Activated T-helper 9 cell treated with anti-CD3 and anti-CD28 coated beads, Interleukin-2, amount 50 U/mL, for 16 hours (primary cell): ENCODE measurements around the gene GCNT4.

ENCODE experiments used
- DNase-seq: peaks from one replicate; pipeline ENCODE4 v3.0.0-alpha.2; 2020; ENCODE audit warnings: low read depth

GCNT4 gene

DNA sequence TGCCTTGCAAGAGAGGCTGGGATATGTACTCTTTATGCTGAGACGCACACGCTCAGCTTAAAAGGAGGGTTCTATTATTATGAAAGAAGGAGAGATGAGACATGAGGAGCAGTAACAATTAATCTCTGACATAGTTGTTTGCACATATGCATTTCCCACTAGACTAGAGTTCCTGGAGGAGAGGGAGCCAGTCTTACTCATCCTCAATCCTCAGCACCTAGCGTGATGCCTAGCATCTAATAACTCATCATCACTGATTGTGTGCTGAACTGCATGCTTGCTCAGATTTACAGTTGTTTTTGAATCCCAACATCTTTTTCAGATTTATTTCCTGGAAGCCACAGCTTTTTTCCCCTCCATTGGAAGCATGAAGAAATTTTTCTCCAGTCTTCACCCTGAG is 35.5 kb downstream of the GCNT4 start:
- no peak for DNase-seq

DNA sequence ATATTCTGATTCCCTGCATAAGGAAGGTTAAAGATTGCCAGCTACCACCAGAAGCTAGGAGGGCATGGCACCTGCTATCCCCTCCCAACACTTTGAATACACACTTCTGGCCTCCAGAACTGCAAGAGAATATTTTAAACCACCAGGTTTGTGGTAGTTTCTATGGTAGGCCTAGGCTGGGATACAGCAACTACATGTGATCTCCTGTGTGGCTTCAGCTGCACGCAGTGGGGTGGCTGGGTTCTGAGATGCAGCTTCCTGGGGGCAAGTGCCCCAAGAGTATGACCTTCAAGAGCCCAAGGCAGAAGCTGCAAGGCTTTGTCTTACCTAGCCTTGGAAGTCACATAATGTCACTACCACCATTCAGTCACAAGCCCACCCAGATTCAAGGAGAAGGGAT is 39.6 kb downstream of the GCNT4 start:
- DNase-seq, result no peak

GRCh38 chr5:75010838-75011237 is 41.5 kb downstream of the GCNT4 start:
- DNase-seq, result no peak

GRCh38 chr5:75009556-75010345 is 42.6 kb downstream of the GCNT4 start:
- no peak for DNase-seq

DNA sequence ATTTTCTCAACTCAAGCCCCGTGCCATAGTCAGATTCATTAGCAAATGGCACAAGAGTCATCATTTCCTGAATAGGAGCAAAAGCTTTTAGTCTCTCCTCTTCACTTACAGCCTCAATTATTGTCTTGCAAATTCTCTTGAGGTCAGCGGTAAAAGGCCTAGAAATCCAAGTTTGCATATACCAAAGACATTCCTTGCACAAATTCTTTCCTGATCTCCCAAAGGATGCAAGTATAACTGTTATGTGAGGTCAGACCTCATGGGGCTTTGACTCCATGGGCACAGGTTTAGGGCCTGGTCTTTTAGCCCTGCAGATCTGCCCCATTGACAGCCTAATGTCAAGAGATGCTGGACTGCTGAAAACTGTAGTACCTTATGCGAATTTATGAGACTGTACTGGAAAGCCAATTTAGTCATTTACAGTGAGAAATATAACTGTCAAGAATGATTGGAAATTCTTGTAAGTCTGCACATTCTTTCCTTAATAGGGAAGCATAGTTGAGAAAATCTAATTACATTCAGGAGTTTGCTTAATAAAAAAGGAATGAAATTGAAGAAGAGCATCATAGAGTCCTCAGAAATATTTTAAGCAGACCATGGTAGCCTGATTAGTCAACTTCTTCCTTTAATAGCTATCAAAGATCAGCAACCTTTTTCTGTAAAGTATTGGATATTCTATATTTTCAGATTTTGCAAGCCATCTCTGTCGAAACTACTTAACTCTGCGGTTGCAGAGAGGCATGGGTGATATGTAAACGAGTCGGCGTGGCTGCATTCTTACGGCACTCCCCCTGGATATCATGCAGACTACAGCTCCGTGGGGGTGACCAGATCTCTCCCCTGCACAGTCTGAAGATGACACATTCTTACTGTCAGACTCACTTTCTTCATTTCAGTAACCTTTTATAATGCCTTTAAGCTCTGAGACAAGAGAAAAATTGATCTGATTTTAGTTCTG is 45.2 kb downstream of the GCNT4 start:
- DNase-seq, result no peak

DNA sequence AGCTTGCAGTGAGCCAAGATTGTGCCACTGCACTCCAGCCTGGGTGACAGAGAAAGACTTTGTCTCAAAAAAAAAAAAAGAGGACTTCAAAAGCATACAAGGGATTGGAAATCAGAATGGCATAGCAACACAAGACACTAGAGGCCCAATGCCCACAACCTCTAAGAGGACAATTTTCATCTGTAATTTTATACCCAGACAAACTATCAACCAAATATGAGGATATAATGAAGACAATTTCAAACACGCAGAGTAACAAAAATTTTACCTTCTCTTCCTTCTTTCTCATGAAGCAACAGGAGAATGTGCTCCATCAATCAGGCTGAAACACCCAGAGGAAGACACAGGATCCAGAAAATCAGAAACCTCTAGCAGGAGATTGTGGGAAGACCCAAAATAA is 46.8 kb downstream of the GCNT4 start:
- DNase-seq, result no peak
